HepG2 (cell line): Measurements from ENCODE around the gene LILRB5. TPM values are rescaled to one million over a fixed set of nuclear protein-coding genes. Genes with fewer than 3 reads are reported as not detected.
A peak's percentile ranks its signal among the peaks of the same experiment; 100 is the strongest.

Experiments
- BCL6 ChIP-seq: IDR thresholded peaks from 2 replicates; pipeline ENCODE4 v1.6.1; 2016; ENCODE audit warnings: missing genetic modification reagents, missing compliant biosample characterization
- CBX2 ChIP-seq, 2 experiments: fragments of 200-600 bp in 1 of 2; sonication (generic); formaldehyde crosslinking in 1 of 2; IDR thresholded peaks; 2 replicates each; pipeline versions ENCODE4 v1.7.0 to v1.8.1; 2018 to 2022; ENCODE audit warnings: low read depth in 2 of 2, low read length in 1 of 2, mild to moderate bottlenecking in 1 of 2, missing genetic modification reagents in 1 of 2
- CENPT ChIP-seq: sonication (generic); formaldehyde crosslinking; IDR thresholded peaks from 2 replicates; pipeline ENCODE4 v1.8.0; 2022; ENCODE audit warnings: low read depth, mild to moderate bottlenecking, moderate library complexity, missing genetic modification reagents
- ETV6 ChIP-seq: sonication (generic); formaldehyde crosslinking; conservative IDR thresholded peaks from 2 replicates; pipeline ENCODE4 v1.4.0; 2020; ENCODE audit warnings: missing genetic modification reagents
- FOXK2 ChIP-seq: fragments of 450-650 bp; IDR thresholded peaks from 2 replicates; pipeline ENCODE4 v1.6.1; 2016
- HDAC1 ChIP-seq: sonication (generic); formaldehyde crosslinking; IDR thresholded peaks from 2 replicates; pipeline ENCODE4 v1.5.1; 2020; ENCODE audit warnings: mild to moderate bottlenecking, missing genetic modification reagents
- IRF2 ChIP-seq: IDR thresholded peaks from 2 replicates; pipeline ENCODE4 v1.6.1; 2018; ENCODE audit warnings: missing genetic modification reagents, missing compliant biosample characterization
- JDP2 ChIP-seq: sonication (generic); formaldehyde crosslinking; IDR thresholded peaks from 2 replicates; pipeline ENCODE4 v1.8.1; 2022; ENCODE audit warnings: missing genetic modification reagents, borderline replicate concordance
- MAFF ChIP-seq: IDR thresholded peaks from 2 replicates; pipeline ENCODE4 v1.6.1; 2011; ENCODE audit warnings: low read depth, low read length, improper control_type of control experiment
- NPAS2 ChIP-seq: sonication (generic); formaldehyde crosslinking; IDR thresholded peaks from 2 replicates; pipeline ENCODE4 v1.8.0; 2022; ENCODE audit warnings: mild to moderate bottlenecking, missing genetic modification reagents, borderline replicate concordance
- PAXIP1 ChIP-seq: sonication (generic); formaldehyde crosslinking; conservative IDR thresholded peaks from 2 replicates; pipeline ENCODE4 v1.4.0; 2020; ENCODE audit warnings: mild to moderate bottlenecking, missing genetic modification reagents, moderate library complexity
- PHF5A ChIP-seq: IDR thresholded peaks from one replicate; pipeline ENCODE4 v1.6.1; 2018; ENCODE audit warnings: low read depth, missing genetic modification reagents; ENCODE audit not compliant: unreplicated experiment
- PRPF4 ChIP-seq: fragments of 200-400 bp; formaldehyde crosslinking; IDR thresholded peaks from 2 replicates; pipeline ENCODE4 v1.6.1; 2016; ENCODE audit warnings: low read length, low read depth; ENCODE audit not compliant: poor library complexity, severe bottlenecking
- RBAK ChIP-seq: sonication (generic); formaldehyde crosslinking; IDR thresholded peaks from 2 replicates; pipeline ENCODE4 v1.5.1; 2020; ENCODE audit warnings: mild to moderate bottlenecking, missing genetic modification reagents
- SIX4 ChIP-seq: sonication (generic); formaldehyde crosslinking; IDR thresholded peaks from 2 replicates; pipeline ENCODE4 v1.4.0; 2020; ENCODE audit warnings: missing genetic modification reagents
- TBP ChIP-seq: sonication (generic); formaldehyde crosslinking; IDR thresholded peaks from 2 replicates; pipeline ENCODE4 v1.5.0; 2020; ENCODE audit warnings: missing genetic modification reagents
- TCF12 ChIP-seq, 2 experiments: fragments of 450-650 bp in 1 of 2; sonication (generic) in 1 of 2; formaldehyde crosslinking in 1 of 2; IDR thresholded peaks; 2 replicates each; pipeline versions ENCODE4 v1.6.1 to v1.8.0; 2017 to 2022; ENCODE audit warnings: antibody characterized with exemption in 1 of 2, mild to moderate bottlenecking in 1 of 2, missing genetic modification reagents in 1 of 2, moderate library complexity in 1 of 2
- U2AF1 ChIP-seq: fragments of 200-400 bp; formaldehyde crosslinking; optimal IDR thresholded peaks from 2 replicates; pipeline ENCODE3; 2017; ENCODE audit warnings: mild to moderate bottlenecking, low read depth, low read length
- ZMAT3 ChIP-seq: sonication (generic); formaldehyde crosslinking; conservative IDR thresholded peaks from 2 replicates; pipeline ENCODE4 v1.7.0; 2021; ENCODE audit warnings: missing genetic modification reagents
- ZNF138 ChIP-seq: sonication (generic); formaldehyde crosslinking; IDR thresholded peaks from 2 replicates; pipeline ENCODE4 v1.5.0; 2020; ENCODE audit warnings: mild to moderate bottlenecking, low read depth, missing genetic modification reagents
- ZNF256 ChIP-seq: sonication (generic); formaldehyde crosslinking; conservative IDR thresholded peaks from 2 replicates; pipeline ENCODE4 v1.4.0; 2020; ENCODE audit warnings: missing genetic modification reagents
- ZNF468 ChIP-seq: sonication (generic); formaldehyde crosslinking; IDR thresholded peaks from 2 replicates; pipeline ENCODE4 v1.8.0; 2022; ENCODE audit warnings: mild to moderate bottlenecking, moderate library complexity, missing genetic modification reagents
- ZNF589 ChIP-seq: sonication (generic); formaldehyde crosslinking; conservative IDR thresholded peaks from 2 replicates; pipeline ENCODE4 v1.8.0; 2022; ENCODE audit warnings: mild to moderate bottlenecking, moderate library complexity, missing genetic modification reagents
- ZNF629 ChIP-seq: sonication (generic); formaldehyde crosslinking; conservative IDR thresholded peaks from 2 replicates; pipeline ENCODE4 v1.5.0; 2020; ENCODE audit warnings: missing genetic modification reagents
- ZNF672 ChIP-seq: sonication (generic); formaldehyde crosslinking; IDR thresholded peaks from 2 replicates; pipeline ENCODE4 v1.8.1; 2022; ENCODE audit warnings: missing genetic modification reagents
- ZNF878 ChIP-seq: sonication (generic); formaldehyde crosslinking; IDR thresholded peaks from 2 replicates; pipeline ENCODE4 v1.8.1; 2023; ENCODE audit warnings: mild to moderate bottlenecking, missing genetic modification reagents, moderate library complexity
- polyA plus RNA-seq, 8 experiments: library from polyadenylated mRNA; depleted of rRNA in 3 of 8; stranded (reverse) in 7 of 8; unstranded in 1 of 8; fragments of >200 nt; fragmentation: Illumina TruSeq in 4 of 8; extraction: Trizol in 4 of 8; gene quantifications; 2 replicates each; pipeline versions ENCODE4 v1.2.1 to v1.2.3, GENCODE V29; 2011 to 2016; ENCODE audit warnings: low read depth in 4 of 8, missing spikeins in 1 of 8, mixed read lengths in 1 of 8; ENCODE audit not compliant: insufficient read depth in 1 of 8
- total RNA-seq, 5 experiments: library from RNA; depleted of rRNA; stranded (reverse); fragments of >200 nt; fragmentation: Illumina TruSeq; extraction: Trizol; gene quantifications; 2 replicates each; pipeline ENCODE4 v1.2.3, GENCODE V29; 2016; ENCODE audit warnings: low read depth in 1 of 5

Gene LILRB5
- total and polyA plus RNA-seq, 2 of the 13 experiments (the other 11 are each of a cell fraction or from before 2014, with no cell fraction given) = not detected

DNA sequence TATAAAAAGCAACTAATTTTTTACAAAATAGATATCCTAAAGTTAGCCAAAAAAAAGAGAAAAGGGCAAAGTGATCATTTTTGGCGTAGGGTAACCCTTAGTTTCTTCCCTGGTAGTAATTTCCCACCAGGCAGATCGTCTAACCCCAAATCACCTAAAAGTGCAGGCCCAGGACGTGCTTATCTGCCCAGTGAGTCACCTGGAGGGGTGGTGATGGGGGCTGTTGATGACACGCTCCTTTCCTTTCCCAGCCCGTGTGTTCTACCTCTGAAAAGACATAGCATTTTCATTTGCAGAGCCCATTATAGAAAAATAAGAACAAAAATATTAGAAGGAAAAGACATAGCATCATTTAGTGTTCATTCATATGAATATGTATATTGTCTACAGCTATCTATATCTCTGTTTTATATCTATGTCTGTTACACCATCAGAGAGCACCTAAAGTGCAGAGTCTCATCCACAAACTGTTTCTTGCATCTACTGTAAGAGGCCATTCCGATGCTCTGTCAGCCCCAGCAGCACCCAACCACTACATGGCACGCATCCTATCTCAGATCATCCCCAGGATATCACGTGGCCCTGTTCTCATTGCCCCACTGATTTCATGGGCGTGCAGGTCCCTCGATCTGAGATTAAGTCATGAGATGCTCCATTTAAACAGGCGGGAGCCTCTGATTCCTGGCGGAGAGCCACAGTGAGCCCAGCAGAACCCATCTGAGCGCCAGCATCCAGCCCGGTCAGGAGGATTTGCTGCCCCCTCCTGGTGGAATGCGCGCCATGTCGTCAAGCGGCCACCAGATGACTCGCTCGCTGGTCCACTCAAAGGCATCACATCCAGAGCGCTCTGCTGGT is 25.8 kb downstream of the LILRB5 start (continued):
- no peak for TF ChIP-seq RBAK
- no peak for TF ChIP-seq MAFF
- no peak for TF ChIP-seq CENPT (CRISPR knock-in tag)
- no peak for TF ChIP-seq TBP
- TF ChIP-seq TCF12 (IDR thresholded peaks at IDR 0.05) = no peak
- TF ChIP-seq TCF12 (CRISPR knock-in tag; IDR thresholded peaks at IDR 0.05) = no peak
- TF ChIP-seq NPAS2 (CRISPR knock-in tag) = no peak
- peak; percentile 57 for TF ChIP-seq PHF5A (CRISPR knock-in tag)
- no peak for TF ChIP-seq U2AF1
- TF ChIP-seq FOXK2 = no peak
- no peak for TF ChIP-seq BCL6 (CRISPR knock-in tag)
- no peak for TF ChIP-seq ZNF629 (CRISPR knock-in tag)
- no peak for TF ChIP-seq ZMAT3 (CRISPR knock-in tag)
- TF ChIP-seq SIX4 (CRISPR knock-in tag) = no peak
- no peak for TF ChIP-seq JDP2 (CRISPR knock-in tag)
- TF ChIP-seq ZNF256 (CRISPR knock-in tag) = no peak
- TF ChIP-seq PAXIP1 (CRISPR knock-in tag) = no peak
- TF ChIP-seq CBX2 (IDR thresholded peaks at IDR 0.05; ENCODE audit: low read depth, low read length) = no peak
- TF ChIP-seq CBX2 (CRISPR knock-in tag; IDR thresholded peaks at IDR 0.05; ENCODE audit: low read depth) = no peak
- no peak for TF ChIP-seq ZNF468 (CRISPR knock-in tag)
- TF ChIP-seq HDAC1 (CRISPR knock-in tag) = peak; percentile 56
- no peak for TF ChIP-seq ZNF672
- TF ChIP-seq PRPF4 = no peak
- no peak for TF ChIP-seq ZNF138
- no peak for TF ChIP-seq ETV6 (CRISPR knock-in tag)
- peak; percentile 60; the same call in 1 of the 2 replicates for TF ChIP-seq IRF2 (CRISPR knock-in tag)
- TF ChIP-seq ZNF589 (CRISPR knock-in tag) = no peak
- TF ChIP-seq ZNF878 (CRISPR knock-in tag) = no peak
